Left renal pelvis (tissue), 4 donors: ENCODE results near the gene ACOT9. TPM values are rescaled to one million over a fixed set of nuclear protein-coding genes. Genes with fewer than 3 reads are reported as not detected.
"Not testable (repeated sequence)": the region's sequence is repeated elsewhere in the genome, so short reads cannot be mapped to it uniquely, and the experiment has no call there.

ENCODE experiments used
- DNase-seq, 4 donors: peaks; one replicate each; pipeline ENCODE4 v3.0.0-alpha.2; 2013; ENCODE audit warnings: low read depth in 4 of 4, low spot score in 3 of 4
- polyA plus RNA-seq, 4 donors: library from polyadenylated mRNA; unstranded; fragments of 120-200 nt; gene quantifications; one replicate each; pipeline ENCODE4 v1.2.1, GENCODE V29; 2013; ENCODE audit not compliant: insufficient read length in 4 of 4

The ACOT9 gene
- polyA plus RNA-seq, 4 donors, result 32.3 to 42.7 (median 38.0) TPM

DNA sequence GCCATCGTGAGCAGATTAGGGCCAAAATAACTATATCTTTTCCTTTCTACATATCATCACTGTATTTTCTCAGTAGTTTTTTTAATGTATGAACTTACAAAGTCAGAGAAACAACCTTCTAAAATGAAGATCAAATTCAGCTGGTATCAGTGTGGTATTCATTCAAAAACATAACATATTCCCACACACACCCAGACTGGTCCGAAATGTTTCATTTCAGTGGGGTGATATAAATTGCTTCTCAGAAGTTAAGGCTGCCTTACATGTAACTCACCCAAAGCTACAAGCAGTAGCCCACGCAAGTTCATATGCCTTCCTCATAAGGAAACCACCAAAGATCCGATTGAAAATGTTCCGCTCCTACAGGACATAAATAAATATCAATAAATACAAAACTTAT lies 37.8 kb downstream of the ACOT9 start:
- no peak for DNase-seq

DNA sequence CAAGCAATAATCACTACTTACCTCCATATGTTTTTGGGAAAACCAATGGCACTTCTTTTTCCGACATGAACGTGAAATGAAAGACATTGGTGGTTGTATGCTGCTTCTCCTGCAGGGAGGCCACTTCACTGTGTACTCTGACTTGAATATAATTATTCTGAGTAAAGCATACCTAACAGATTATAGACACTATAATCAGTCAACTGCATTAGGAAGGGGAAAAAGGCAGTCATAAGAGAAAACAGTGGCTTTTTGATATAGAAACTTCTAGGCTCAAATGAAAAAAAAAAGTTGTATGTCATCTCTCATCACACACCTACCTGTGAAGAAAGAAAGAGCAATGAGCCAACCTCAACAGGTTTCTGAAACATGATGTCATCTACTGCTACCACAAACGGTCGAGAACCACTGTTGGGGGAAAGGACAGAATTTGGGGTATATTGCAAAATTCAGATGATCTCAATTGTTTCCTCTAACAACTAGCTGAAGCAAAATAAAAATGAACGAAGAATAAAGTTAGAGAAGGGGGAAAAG lies 38.3 kb downstream of the ACOT9 start:
- no peak for DNase-seq

DNA sequence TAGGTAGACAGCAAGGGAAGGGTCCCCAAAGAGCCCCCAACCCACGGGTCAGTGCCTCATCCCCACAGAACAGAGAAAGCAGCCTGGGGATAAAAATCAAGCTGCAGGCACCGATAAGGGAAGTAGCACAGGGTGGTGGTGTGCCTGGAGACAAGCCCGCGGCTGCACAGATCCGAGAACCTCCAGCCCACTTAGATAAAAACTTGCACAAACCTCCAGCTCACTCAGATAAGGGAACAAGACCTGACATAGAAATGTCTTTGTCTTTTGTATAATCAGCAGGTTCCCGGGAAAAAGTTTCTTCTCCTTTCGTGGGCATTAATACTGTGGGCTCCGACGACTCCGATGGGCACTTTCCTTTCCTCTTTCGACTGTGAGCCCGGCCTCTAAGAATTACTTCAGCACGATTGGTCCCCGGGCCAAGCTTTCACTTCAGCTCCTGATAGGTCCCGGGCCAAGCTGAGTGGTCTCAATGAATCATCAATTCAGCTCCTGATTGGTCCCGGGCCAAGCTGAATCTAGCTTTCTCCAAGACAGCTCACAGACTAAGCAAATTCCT lies 43.4 kb downstream of the ACOT9 start:
- DNase-seq, result no peak

- DNase-seq, result peak in 3 of 4 donors; percentile 12 to 18 (median 18)
Observed at GRCh38 chrX:23694606-23695005, 48.5 kb downstream of the ACOT9 start.

- no peak for DNase-seq
Observed at GRCh38 chrX:23692166-23692565, 50.9 kb downstream of the ACOT9 start.

- DNase-seq, result not testable (repeated sequence)
Observed at GRCh38 chrX:23676486-23676885, 66.6 kb downstream of the ACOT9 start.

DNA sequence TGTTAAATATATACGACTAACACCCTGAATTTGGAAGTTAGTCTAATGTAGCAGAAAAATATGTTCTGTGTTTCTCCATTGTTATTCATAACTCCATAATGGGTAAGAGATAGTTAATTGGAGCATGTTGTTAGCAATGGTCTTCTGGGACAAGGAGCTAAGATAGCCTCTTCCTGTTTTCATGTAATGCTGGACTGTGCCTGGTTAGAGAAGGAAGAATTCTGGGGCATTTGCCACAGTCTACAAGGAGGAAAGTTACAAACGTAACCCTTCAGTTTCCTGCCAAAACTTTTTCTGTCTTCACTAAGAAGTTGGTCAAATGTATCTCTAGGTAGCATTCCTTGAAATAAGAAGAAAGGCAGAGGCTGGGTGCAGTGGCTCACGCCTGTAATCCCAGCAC lies 70.0 kb downstream of the ACOT9 start:
- DNase-seq, result no peak

- DNase-seq, result no peak
Observed at GRCh38 chrX:23670528-23670927, 72.5 kb downstream of the ACOT9 start.

- DNase-seq, result no peak
Observed at GRCh38 chrX:23668335-23668734, 74.7 kb downstream of the ACOT9 start.

- peak; percentile 59 to 68 (median 64) for DNase-seq
Observed at GRCh38 chrX:23667239-23668177, 75.6 kb downstream of the ACOT9 start, which contains the start of gene PRDX4. Gene PRDX4, plus strand, starts transcription at chrX:23667493. Its CDS starts 78 bp downstream, at chrX:23667571.

DNA sequence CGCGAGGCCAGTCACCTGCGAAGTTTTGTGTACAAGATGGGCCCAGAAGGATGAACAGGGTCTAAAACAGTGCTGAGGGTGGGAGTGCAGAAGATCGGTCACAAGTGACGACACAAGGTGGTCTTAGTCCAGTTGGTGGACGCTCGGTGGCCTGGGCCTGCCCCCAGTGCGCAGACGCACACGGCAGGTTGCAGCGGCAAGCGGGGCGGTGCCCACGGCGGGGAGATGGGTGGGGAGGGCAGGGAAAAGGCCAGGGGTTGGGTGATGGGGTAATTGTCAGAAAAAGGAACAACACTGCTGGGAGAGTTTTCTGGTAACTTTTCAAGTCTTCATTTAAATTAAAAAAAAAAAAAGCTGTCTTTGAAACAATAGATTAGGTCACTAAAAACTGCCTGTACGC lies 76.8 kb downstream of the ACOT9 start:
- no peak for DNase-seq

DNA sequence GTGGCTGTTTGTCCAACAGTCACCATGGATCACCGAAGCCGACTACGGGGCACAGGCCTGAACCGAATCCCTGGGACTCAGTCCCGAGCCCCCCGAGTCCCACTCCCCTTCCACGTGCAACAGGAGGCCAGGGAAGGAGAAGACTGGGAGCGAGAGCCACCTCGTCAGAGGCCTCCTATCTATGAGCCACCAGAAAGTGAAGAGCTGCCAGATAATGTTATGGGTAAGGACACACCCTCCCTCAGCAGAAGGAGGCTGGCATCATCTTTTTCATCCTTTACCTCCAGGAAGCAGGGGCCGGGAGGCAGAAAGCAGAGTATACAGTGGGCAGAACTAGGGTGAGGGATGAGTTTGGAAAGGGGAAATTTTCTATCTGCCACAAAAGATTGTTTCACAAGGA lies 78.6 kb downstream of the ACOT9 start:
- DNase-seq, result no peak

DNA sequence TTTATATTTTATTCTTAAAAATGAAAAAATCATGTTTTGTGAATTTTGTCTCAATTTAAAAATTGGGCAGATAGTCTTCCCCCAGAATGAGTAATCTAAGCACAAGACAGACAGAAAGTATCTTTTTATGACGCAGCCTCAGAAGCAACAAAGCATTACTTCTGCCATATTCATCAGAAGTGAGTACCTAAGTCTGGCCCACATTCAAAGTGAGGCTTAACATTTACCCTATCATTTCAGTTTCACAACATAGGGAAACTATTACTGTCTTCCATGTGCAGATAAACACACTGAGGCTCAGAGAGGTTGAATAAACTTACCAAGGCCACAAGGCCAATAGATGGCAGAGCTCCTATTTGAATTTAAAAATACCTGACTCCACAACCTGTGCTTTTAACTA lies 80.2 kb downstream of the ACOT9 start:
- no peak for DNase-seq

GRCh38 chrX:23662187-23662586 lies 80.9 kb downstream of the ACOT9 start:
- DNase-seq, result no peak

GRCh38 chrX:23661671-23662070 lies 81.4 kb downstream of the ACOT9 start:
- no peak for DNase-seq

DNA sequence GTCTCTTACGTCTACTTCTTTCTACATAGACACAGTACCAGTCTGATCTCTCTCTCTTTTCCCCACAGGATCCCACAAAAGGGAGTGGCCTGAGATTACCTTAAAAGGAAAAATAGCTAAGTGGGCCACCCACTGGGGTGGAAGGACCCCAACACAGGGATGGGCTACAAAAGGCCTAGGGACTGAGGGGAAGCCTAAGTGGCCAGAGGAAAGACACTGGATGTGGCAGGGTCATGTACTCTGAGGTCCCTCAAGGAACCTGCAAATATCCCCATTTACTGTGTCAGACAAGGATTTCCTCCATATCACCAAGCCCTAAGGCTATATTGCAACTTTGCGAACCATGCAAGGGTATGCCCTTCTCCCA lies 82.3 kb downstream of the ACOT9 start:
- no peak for DNase-seq

DNA sequence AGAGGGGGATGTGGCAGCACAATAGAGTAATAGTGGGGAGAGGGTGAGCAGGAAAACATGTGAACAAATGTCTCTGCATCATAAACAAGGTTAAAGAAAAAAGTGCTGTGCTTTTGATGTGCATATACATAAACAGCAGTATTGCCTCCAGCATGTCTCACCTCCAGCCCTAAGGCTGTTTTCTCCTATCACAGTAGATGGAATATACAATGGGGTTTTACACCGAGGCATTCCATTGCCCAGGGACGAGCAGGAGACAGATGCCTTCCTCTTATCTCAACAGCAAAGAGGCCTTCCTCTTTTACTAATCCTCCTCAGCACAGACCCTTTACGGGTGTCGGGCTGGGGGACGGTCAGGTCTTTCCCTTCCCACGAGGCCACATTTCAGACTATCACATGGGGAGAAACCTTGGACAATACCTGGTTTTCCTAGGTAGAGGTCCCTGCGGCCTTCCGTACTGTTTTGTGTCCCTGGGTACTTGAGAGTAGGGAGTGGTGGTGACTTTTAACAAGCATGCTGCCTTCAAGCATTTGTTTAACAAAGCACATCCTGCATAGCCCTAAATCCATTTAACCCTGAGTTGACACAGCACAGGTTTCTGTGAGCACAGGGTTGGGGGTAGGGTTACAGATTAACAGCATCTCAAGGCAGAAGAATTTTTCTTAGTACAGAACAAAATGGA lies 82.9 kb downstream of the ACOT9 start:
- not testable (repeated sequence) for DNase-seq

- no peak for DNase-seq
Observed at GRCh38 chrX:23659339-23659738, 83.7 kb downstream of the ACOT9 start.

GRCh38 chrX:23656684-23657083 lies 86.4 kb downstream of the ACOT9 start:
- no peak for DNase-seq

DNA sequence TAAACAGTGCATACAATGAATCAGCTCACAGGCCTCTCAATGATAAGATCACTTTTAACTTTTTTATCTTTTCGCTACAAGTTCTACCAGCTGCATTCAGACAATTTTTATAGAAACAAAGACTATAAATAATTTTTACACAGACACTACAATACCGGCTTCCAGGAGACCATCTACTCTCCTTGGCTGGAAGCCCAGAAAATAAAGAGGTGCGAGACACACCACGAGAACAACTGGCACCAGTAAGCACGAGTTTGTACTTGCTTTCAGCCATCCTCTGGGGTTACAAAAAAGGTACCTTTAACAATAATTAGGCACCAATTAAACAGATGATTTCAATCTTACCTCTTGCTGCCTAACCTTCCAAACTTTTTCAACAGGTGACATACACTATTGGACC lies 87.0 kb downstream of the ACOT9 start:
- DNase-seq, result no peak
